GM21360 (cell line): Measurements from ENCODE around the gene MTMR3.
"Not testable (repeated sequence)": the region's sequence is repeated elsewhere in the genome, so short reads cannot be mapped to it uniquely, and the experiment has no call there.

Source experiments
- ATAC-seq: cut with Tn5 transposase; IDR thresholded peaks from one replicate; pipeline ENCODE4 v1.9.1; 2021; ENCODE audit warnings: mild to moderate bottlenecking, moderate library complexity; ENCODE audit not compliant: unreplicated experiment

MTMR3 gene

GRCh38 chr22:30045901-30046715 is 163.1 kb downstream of the MTMR3 start:
- ATAC-seq, result no peak

- ATAC-seq, result no peak
These were observed 163.9 kb downstream of the MTMR3 start for GRCh38 chr22:30046716-30047363.

GRCh38 chr22:30047364-30047738 is 164.4 kb downstream of the MTMR3 start:
- no peak for ATAC-seq

- no peak for ATAC-seq
These were observed 165.7 kb downstream of the MTMR3 start for GRCh38 chr22:30048681-30049080.

GRCh38 chr22:30054067-30054763 is 171.2 kb downstream of the MTMR3 start:
- ATAC-seq, result no peak

GRCh38 chr22:30054764-30055069 is 171.7 kb downstream of the MTMR3 start:
- no peak for ATAC-seq

- no peak for ATAC-seq
These were observed 173.0 kb downstream of the MTMR3 start for GRCh38 chr22:30056015-30056414.

GRCh38 chr22:30057375-30057774 is 174.4 kb downstream of the MTMR3 start:
- no peak for ATAC-seq

- ATAC-seq, result not testable (repeated sequence)
These were observed 176.5 kb downstream of the MTMR3 start for GRCh38 chr22:30059346-30060020.

GRCh38 chr22:30061094-30061493 is 178.1 kb downstream of the MTMR3 start:
- not testable (repeated sequence) for ATAC-seq

- ATAC-seq, result no peak
These were observed 179.3 kb downstream of the MTMR3 start for GRCh38 chr22:30062259-30062658.

- ATAC-seq, result no peak
These were observed 180.0 kb downstream of the MTMR3 start for GRCh38 chr22:30062950-30063349.

- ATAC-seq, result no peak
These were observed 181.2 kb downstream of the MTMR3 start for GRCh38 chr22:30064172-30064571.

GRCh38 chr22:30073743-30074142 is 190.8 kb downstream of the MTMR3 start:
- no peak for ATAC-seq

GRCh38 chr22:30074147-30074546 is 191.2 kb downstream of the MTMR3 start:
- no peak for ATAC-seq

GRCh38 chr22:30074994-30075393 is 192.0 kb downstream of the MTMR3 start:
- no peak for ATAC-seq

- ATAC-seq, result no peak
These were observed 194.4 kb downstream of the MTMR3 start for GRCh38 chr22:30077279-30077880.

GRCh38 chr22:30078320-30079311 is 195.6 kb downstream of the MTMR3 start:
- peak; percentile 45 for ATAC-seq

- no peak for ATAC-seq
These were observed 197.1 kb downstream of the MTMR3 start, which contains the start of gene HORMAD2 for GRCh38 chr22:30079952-30080533. Gene HORMAD2 (plus strand): TSS chr22:30080464. CDS start chr22:30093953, 13,489 bp downstream.
